GM12878 (cell line): ENCODE results near the gene MYO1D. TPM values are rescaled to one million over a fixed set of nuclear protein-coding genes. Genes with fewer than 3 reads are reported as not detected.

Experiments used
- ATAC-seq: fragments of 200-7000 bp; cut with Tn5 transposase; 3 replicates; pipeline ENCODE4 v1.9.1; 2020; ENCODE audit warnings: mild to moderate bottlenecking, moderate library complexity
- BruUV-seq: library from RNA; stranded (reverse); fragments of 400-500 nt; replicated peaks from 2 replicates; lab custom pipeline; 2021; lab: Mats Ljungman, UMichigan
- CTCF ChIA-PET: fragments of 300-600 bp; sonication (Branson Sonifier 250); formaldehyde crosslinking; extraction: SDS; loops from one replicate; lab custom pipeline; 2021; ENCODE audit warnings: inconsistent platforms; lab: Yijun Ruan, JAX
- POLR2A ChIA-PET: fragments of 350-600 bp; formaldehyde crosslinking; extraction: SDS; loops from one replicate; lab custom pipeline; 2021; ENCODE audit warnings: inconsistent platforms; lab: Charles Lee
- RAD21 ChIA-PET: fragments of 300-600 bp; sonication (Branson Sonifier 250); formaldehyde crosslinking; loops from one replicate; lab custom pipeline; 2023; ENCODE audit warnings: antibody characterized with exemption; ENCODE audit not compliant: unreplicated experiment; lab: Charles Lee
- SMC1A ChIA-PET: fragments of 300-600 bp; sonication (Branson Sonifier 250); formaldehyde crosslinking; loops from one replicate; lab custom pipeline; 2023; ENCODE audit not compliant: unreplicated experiment, uncharacterized antibody; lab: Charles Lee
- DNase-seq: peaks from one replicate; pipeline ENCODE4 v3.0.0-alpha.2; 2011; ENCODE audit warnings: low read depth, low spot score
- FAIRE-seq: peaks from 3 replicates; lab custom pipeline; 2011; peaks lifted over from hg19 to GRCh38; lab: Jason Lieb, UNC
- H2AFZ ChIP-seq: 2 replicates; pipeline ENCODE4 v1.6.0; 2011; ENCODE audit warnings: low read depth, low read length, control low read depth; ENCODE audit not compliant: control insufficient read depth
- H3K27ac ChIP-seq: 2 replicates; pipeline ENCODE4 v1.5.1; 2011; ENCODE audit warnings: control low read depth; ENCODE audit not compliant: control insufficient read depth, insufficient read depth
- H3K27me3 ChIP-seq, 2 experiments: replicated peaks in 1 of 2; 2 replicates each; pipeline versions ENCODE4 v1.6.0 to v1.6.1; 2011; ENCODE audit warnings: low read length in 1 of 2; ENCODE audit not compliant: control insufficient read depth in 2 of 2, insufficient read depth in 2 of 2
- H3K36me3 ChIP-seq, 2 experiments: 2 replicates each; pipeline ENCODE4 v1.5.1; 2011; ENCODE audit warnings: low read length in 1 of 2; ENCODE audit not compliant: control insufficient read depth in 2 of 2, insufficient read depth in 2 of 2
- H3K4me1 ChIP-seq: 2 replicates; pipeline ENCODE4 v1.6.1; 2011; ENCODE audit warnings: mild to moderate bottlenecking, low read length, moderate library complexity, mixed read lengths; ENCODE audit not compliant: control insufficient read depth, insufficient read depth
- H3K4me2 ChIP-seq: 2 replicates; pipeline ENCODE4 v1.6.0; 2011; ENCODE audit warnings: control low read depth; ENCODE audit not compliant: control insufficient read depth, insufficient read depth
- H3K4me3 ChIP-seq: fragments of 200-600 bp; sonication (generic); 2 replicates; pipeline ENCODE4 v1.5.1; 2016
- H3K79me2 ChIP-seq: 2 replicates; pipeline ENCODE4 v1.6.0; 2011; ENCODE audit warnings: low read length; ENCODE audit not compliant: control insufficient read depth, insufficient read depth
- H3K9ac ChIP-seq: 2 replicates; pipeline ENCODE4 v1.8.0; 2011; ENCODE audit warnings: low read length, control low read depth, mixed read lengths; ENCODE audit not compliant: control insufficient read depth, insufficient read depth
- H3K9me3 ChIP-seq: replicated peaks from 3 replicates; pipeline ENCODE4 v1.5.1; 2011; ENCODE audit warnings: mild to moderate bottlenecking, low read length; ENCODE audit not compliant: control insufficient read depth, insufficient read depth
- H4K20me1 ChIP-seq: 2 replicates; pipeline ENCODE4 v1.6.0; 2011; ENCODE audit not compliant: control insufficient read depth, insufficient read depth
- BACH1 ChIP-seq: fragments of 450-650 bp; IDR thresholded peaks from 2 replicates; pipeline ENCODE4 v1.6.1; 2017; ENCODE audit warnings: mild to moderate bottlenecking, borderline replicate concordance
- EGR1 ChIP-seq, 2 experiments: IDR thresholded peaks; 1 replicate in 1 of 2; 2 replicates in 1 of 2; pipeline ENCODE4 v1.6.1; 2011 to 2012; ENCODE audit warnings: low read depth in 2 of 2, low read length in 2 of 2, borderline replicate concordance in 1 of 2, mild to moderate bottlenecking in 1 of 2, moderate library complexity in 1 of 2
- RCOR1 ChIP-seq: conservative IDR thresholded peaks from 2 replicates; pipeline ENCODE4 v1.6.1; 2012; ENCODE audit warnings: low read depth, low read length, improper control_type of control experiment
- RELA ChIP-seq: fragments of 450-650 bp; IDR thresholded peaks from 2 replicates; pipeline ENCODE4 v1.8.0; 2014; ENCODE audit warnings: borderline replicate concordance; ENCODE audit not compliant: partially characterized antibody
- SIN3A ChIP-seq: IDR thresholded peaks from 2 replicates; pipeline ENCODE4 v1.6.1; 2012; ENCODE audit warnings: low read depth, low read length, improper control_type of control experiment
- SPI1 ChIP-seq: IDR thresholded peaks from 2 replicates; pipeline ENCODE4 v1.6.1; 2011; ENCODE audit warnings: low read depth, mild to moderate bottlenecking, low read length, moderate library complexity, borderline replicate concordance; ENCODE audit not compliant: insufficient read depth
- ZNF207 ChIP-seq: fragments of 450-650 bp; IDR thresholded peaks from 2 replicates; pipeline ENCODE4 v1.6.1; 2014; ENCODE audit warnings: antibody characterized with exemption, mild to moderate bottlenecking, borderline replicate concordance
- WGBS: methylation state at CpG from one replicate; pipeline ENCODE4 v1.1.6; 2016; ENCODE audit warnings: low lambda C conversion rate; ENCODE audit not compliant: insufficient replicate concordance, insufficient coverage; ENCODE audit errors: missing lambda C conversion rate; 5-methylcytosine and 5-hydroxymethylcytosine counted together
- in situ Hi-C: fragments of 300-500 bp; cut with MboI; formaldehyde crosslinking; loops from 9 replicates; pipeline ENCODE4 v1.14.3; 2018; ENCODE audit warnings: mixed read lengths
- intact Hi-C: fragments of 100-400 bp; cut with micrococcal nuclease; formaldehyde crosslinking; loops from one replicate; pipeline ENCODE4 v1.14.2; 2022; ENCODE audit not compliant: unreplicated experiment
- polyA plus RNA-seq, 11 experiments: library from polyadenylated mRNA; depleted of rRNA in 4 of 11; unstranded in 6 of 11; stranded (reverse) in 5 of 11; fragments of >200 nt; fragmentation: Nextera tagmentation in 4 of 11; fragmentation: Illumina TruSeq in 1 of 11; extraction: Ambion mirVana in 4 of 11; extraction: Trizol in 1 of 11; gene quantifications; 1 replicate in 1 of 11; 2 replicates in 10 of 11; pipeline versions ENCODE4 v1.2.1 to v1.2.3, GENCODE V29; 2011 to 2016; ENCODE audit warnings: inconsistent platforms in 2 of 11, missing spikeins in 2 of 11, low read depth in 1 of 11
- total RNA-seq, 4 experiments: library from RNA; depleted of rRNA in 3 of 4; stranded (reverse); fragments of >200 nt in 3 of 4; fragmentation: Illumina TruSeq in 1 of 4; extraction: Trizol in 1 of 4; gene quantifications; 2 replicates each; pipeline versions ENCODE4 v1.2.1 to v1.2.3, GENCODE V29; 2013 to 2021

The MYO1D gene
- total and polyA plus RNA-seq, 10 of the 15 experiments (the other 5 are each of a cell fraction or from before 2014, with no cell fraction given) = 1.8 to 37.7 (median 25.4) TPM

GRCh38 chr17:32536736-32537643 lies 339.9 kb downstream of the MYO1D start (continued):
- TF ChIP-seq ZNF207 = no peak
- no peak for TF ChIP-seq BACH1
- no peak for TF ChIP-seq SIN3A
- TF ChIP-seq SPI1 = no peak
- no peak for TF ChIP-seq RCOR1

GRCh38 chr17:32533296-32533695 lies 343.6 kb downstream of the MYO1D start:
- no peaks in the 10 kb centered on the region; the same call in 2 of the 3 replicates for H3K9me3 ChIP-seq
- no peaks in the 10 kb centered on the region for H4K20me1 ChIP-seq
- CTCF ChIA-PET = interaction anchor here (1.0 to 1.7 kb wide), 8 partner anchors 8 to 126 kb away, joined by 3 to 8 read pairs (median 5); no protein-coding TSS in a partner anchor
- no peak overlapping the region for H3K4me3 ChIP-seq
- H3K4me2 ChIP-seq = no peak overlapping the region
- TF ChIP-seq EGR1 (IDR thresholded peaks at IDR 0.05; ENCODE audit: borderline replicate concordance in 1 of 2, low read depth in 2 of 2, low read length in 2 of 2) = peak in 1 of 2 experiments; percentile 13; a peak in 1 of 3 replicates
- TF ChIP-seq RELA = no peak
- SMC1A ChIA-PET = interaction anchor here (0.7 to 3.0 kb wide), 14 partner anchors 8 to 71 kb away, joined by 3 to 29 read pairs (median 5); no protein-coding TSS in a partner anchor
- no peaks in the 10 kb centered on the region for H3K79me2 ChIP-seq
- intact Hi-C loops (no loop called here), in situ Hi-C loops (no loop called here)
- WGBS = 51% methylated on average over 3 of the region's 3 CpGs
- RAD21 ChIA-PET = interaction anchor here (0.9 to 1.5 kb wide), 9 partner anchors 8 to 45 kb away, joined by 3 to 5 read pairs (median 3); no protein-coding TSS in a partner anchor
- no peak for ATAC-seq
- no peaks in the 10 kb centered on the region for H3K4me1 ChIP-seq
- no peak overlapping the region for H3K27ac ChIP-seq
- BruUV-seq = no TSS peak
- POLR2A ChIA-PET = interaction anchor here (0.7 to 1.7 kb wide), 3 partner anchors 8 to 79 kb away, joined by 3 to 6 read pairs (median 4); no protein-coding TSS in a partner anchor
- no peaks in the 10 kb centered on the region for H3K27me3 ChIP-seq
- H3K36me3 ChIP-seq = no peaks in the 10 kb centered on the region; a peak in 1 of 4 replicates
- FAIRE-seq = no peak
- H3K9ac ChIP-seq = no peak overlapping the region
- no peak for DNase-seq
- H2AFZ ChIP-seq = no peak overlapping the region
